ENCODE results near the gene DDX39B. TPM values are rescaled to one million over a fixed set of nuclear protein-coding genes. Genes with fewer than 3 reads are reported as not detected.

The DDX39B gene
- total and polyA plus RNA-seq, 9 of the 15 experiments (the other 6 are each of a cell fraction or from before 2014, with no cell fraction given), result 479 to 869 (median 592) TPM

GRCh38 chr6:31541658-31542521 lies at the start of gene DDX39B (continued):
- no peak for TF ChIP-seq ZNF407 (IDR thresholded peaks at IDR 0.05; ENCODE audit: low read depth)
- no peak for TF ChIP-seq JUNB (CRISPR knock-in tag; conservative IDR thresholded peaks at IDR 0.05)
- peak; percentile 72 for TF ChIP-seq NFIC (IDR thresholded peaks at IDR 0.05)
- peak; percentile 43 for TF ChIP-seq SOX6 (IDR thresholded peaks at IDR 0.05)
- TF ChIP-seq NBN (IDR thresholded peaks at IDR 0.05; ENCODE audit: low read depth), result peak; percentile 96
- TF ChIP-seq DACH1 (IDR thresholded peaks at IDR 0.05; ENCODE audit: partially characterized antibody), result peak; percentile 98
- peak; percentile 53 for TF ChIP-seq ZNF24 (IDR thresholded peaks at IDR 0.05)
- peak; percentile 73; the same call in 1 of the 2 replicates for TF ChIP-seq DNMT1 (IDR thresholded peaks at IDR 0.05)
- TF ChIP-seq MED1 (CRISPR knock-in tag; IDR thresholded peaks at IDR 0.05; ENCODE audit: borderline replicate concordance), result no peak
- peak; percentile 34; the same call in 1 of the 2 replicates for TF ChIP-seq JUND (IDR thresholded peaks at IDR 0.05; ENCODE audit: borderline replicate concordance, low read depth, low read length)
- peak; percentile 70; the same call in 2 of the 3 replicates for TF ChIP-seq JUND (tag; IDR thresholded peaks at IDR 0.05; ENCODE audit: borderline replicate concordance, low read depth, low read length)
- peak; percentile 79 to 94 for TF ChIP-seq MLLT1 (IDR thresholded peaks at IDR 0.05)
- TF ChIP-seq SIX5 (IDR thresholded peaks at IDR 0.05; ENCODE audit: borderline replicate concordance in 1 of 2, insufficient read depth in 1 of 2, low read depth in 1 of 2, low read length in 2 of 2), result no peak
- peak; percentile 87 for TF ChIP-seq HLTF (IDR thresholded peaks at IDR 0.05)
- TF ChIP-seq RHOXF2B (CRISPR knock-in tag; conservative IDR thresholded peaks at IDR 0.05), result no peak
- no peak for TF ChIP-seq E2F5 (CRISPR knock-in tag; IDR thresholded peaks at IDR 0.05)
- no peak for TF ChIP-seq TCF7L2 (IDR thresholded peaks at IDR 0.05; ENCODE audit: low read depth, low read length)
- peak; percentile 93 for TF ChIP-seq POLR2G (IDR thresholded peaks at IDR 0.05; ENCODE audit: low read depth, low read length)
